GM18526 (cell line): ENCODE results near the gene BTNL9.

ENCODE experiments used
- POLR2A ChIP-seq: IDR thresholded peaks from 3 replicates; pipeline ENCODE4 v1.6.1; 2011; ENCODE audit not compliant: insufficient read length; ENCODE audit errors: extremely low read depth

BTNL9 gene

GRCh38 chr5:181086026-181086883 is 46.2 kb downstream of the BTNL9 start:
- TF ChIP-seq POLR2A = no peak

- no peak for TF ChIP-seq POLR2A
Observed at GRCh38 chr5:181086884-181087205, 46.8 kb downstream of the BTNL9 start.

GRCh38 chr5:181087309-181087708 is 47.2 kb downstream of the BTNL9 start:
- no peak for TF ChIP-seq POLR2A

- no peak for TF ChIP-seq POLR2A
Observed at GRCh38 chr5:181088289-181088688, 48.2 kb downstream of the BTNL9 start.

GRCh38 chr5:181092428-181092827 is 52.4 kb downstream of the BTNL9 start:
- TF ChIP-seq POLR2A = no peak

- TF ChIP-seq POLR2A = no peak
Observed at GRCh38 chr5:181098762-181099601, 58.9 kb downstream of the BTNL9 start.

- no peak for TF ChIP-seq POLR2A
Observed at GRCh38 chr5:181099602-181100086, 59.6 kb downstream of the BTNL9 start.

GRCh38 chr5:181100121-181100875 is 60.2 kb downstream of the BTNL9 start:
- no peak for TF ChIP-seq POLR2A

- no peak for TF ChIP-seq POLR2A
Observed at GRCh38 chr5:181105391-181106025, 65.4 kb downstream of the BTNL9 start.

GRCh38 chr5:181107699-181108098 is 67.6 kb downstream of the BTNL9 start:
- TF ChIP-seq POLR2A = no peak

- no peak for TF ChIP-seq POLR2A
Observed at GRCh38 chr5:181108578-181109165, 68.6 kb downstream of the BTNL9 start.

- TF ChIP-seq POLR2A = no peak
Observed at GRCh38 chr5:181109489-181110013, 69.5 kb downstream of the BTNL9 start.

GRCh38 chr5:181111010-181111409 is 70.9 kb downstream of the BTNL9 start:
- no peak for TF ChIP-seq POLR2A
